ENCODE data around the gene TMEM202.

TMEM202 gene

GRCh38 chr15:72397796-72398588, at the start of gene TMEM202:
Gene TMEM202, plus strand, starts transcription at chr15:72398305. Its CDS starts 22 bp downstream, at chr15:72398327.
- Histone ChIP-seq H3K4me2 (ENCODE audit: low read depth, low read length) (no peak within 1 kb of the TSS), H3K79me2 (ENCODE audit: low read length) (no peaks in the 10 kb centered on the region), H3K4me3 (ENCODE audit: low read length) (no peak within 1 kb of the TSS), H3F3A (ENCODE audit: insufficient read depth, low read length) (no peaks in the 10 kb centered on the region), H3K27ac (ENCODE audit: low read length) (no peak within 1 kb of the TSS), H4K20me1 (ENCODE audit: insufficient read depth, low read length) (no peaks in the 10 kb centered on the region), H3K9me2 (replicated peaks; ENCODE audit: insufficient read depth, low read length) (no peaks in the 10 kb centered on the region), H3K27me3 (replicated peaks; ENCODE audit: insufficient read depth, low read length) (no peaks in the 10 kb centered on the region), H3K36me3 (replicated peaks; ENCODE audit: insufficient read depth, low read length) (no peaks in the 10 kb centered on the region), H3K4me1 (ENCODE audit: low read length) (no peaks in the 10 kb centered on the region), H2AFZ (ENCODE audit: low read length) (no peak within 1 kb of the TSS), H3K9ac (ENCODE audit: low read length) (no peak within 1 kb of the TSS), H3K9me3 (replicated peaks; ENCODE audit: insufficient read depth, low read length) (no peaks in the 10 kb centered on the region)
- no peak for DNase-seq
- TF ChIP-seq EZH2phosphoT487 (IDR thresholded peaks at IDR 0.05; ENCODE audit: low read length) (no peak), CTCF (IDR thresholded peaks at IDR 0.05; ENCODE audit: low read length) (no peak), EZH2 (optimal IDR thresholded peaks at IDR 0.05; ENCODE audit: low read depth, low read length) (no peak)

- Histone ChIP-seq H3K79me2 (ENCODE audit: low read length) (peaks cover 10% of the 10 kb centered on the region), H4K20me1 (ENCODE audit: insufficient read depth, low read length) (no peaks in the 10 kb centered on the region), H3K9ac (ENCODE audit: low read length) (no peak overlapping the region), H3K9me2 (replicated peaks; ENCODE audit: insufficient read depth, low read length) (no peaks in the 10 kb centered on the region), H3K27ac (ENCODE audit: low read length) (no peak overlapping the region), H2AFZ (ENCODE audit: low read length) (no peak overlapping the region), H3K4me1 (ENCODE audit: low read length) (no peaks in the 10 kb centered on the region), H3K27me3 (replicated peaks; ENCODE audit: insufficient read depth, low read length) (no peaks in the 10 kb centered on the region), H3F3A (ENCODE audit: insufficient read depth, low read length) (no peaks in the 10 kb centered on the region), H3K4me2 (ENCODE audit: low read depth, low read length) (no peak overlapping the region), H3K9me3 (replicated peaks; ENCODE audit: insufficient read depth, low read length) (no peaks in the 10 kb centered on the region), H3K4me3 (ENCODE audit: low read length) (no peak overlapping the region), H3K36me3 (replicated peaks; ENCODE audit: insufficient read depth, low read length) (no peaks in the 10 kb centered on the region; the same call in 1 of the 2 replicates)
- DNase-seq, result no peak
- TF ChIP-seq EZH2 (optimal IDR thresholded peaks at IDR 0.05; ENCODE audit: low read depth, low read length) (no peak), EZH2phosphoT487 (IDR thresholded peaks at IDR 0.05; ENCODE audit: low read length) (no peak), CTCF (IDR thresholded peaks at IDR 0.05; ENCODE audit: low read length) (no peak)
Measured at GRCh38 chr15:72353266-72353665, 44.8 kb upstream of the TMEM202 start.

GRCh38 chr15:72354496-72354895, 43.6 kb upstream of the TMEM202 start:
- no peak overlapping the region for H3K9ac ChIP-seq (ENCODE audit: low read length)
- H3K4me1 ChIP-seq (ENCODE audit: low read length), result no peaks in the 10 kb centered on the region
- no peak overlapping the region for H3K4me2 ChIP-seq (ENCODE audit: low read depth, low read length)
- H3K36me3 ChIP-seq (replicated peaks; ENCODE audit: insufficient read depth, low read length), result no peaks in the 10 kb centered on the region; the same call in 1 of the 2 replicates
- H4K20me1 ChIP-seq (ENCODE audit: insufficient read depth, low read length), result no peaks in the 10 kb centered on the region
- DNase-seq, result no peak
- TF ChIP-seq EZH2 (optimal IDR thresholded peaks at IDR 0.05; ENCODE audit: low read depth, low read length), result no peak
- TF ChIP-seq CTCF (IDR thresholded peaks at IDR 0.05; ENCODE audit: low read length), result no peak
- TF ChIP-seq EZH2phosphoT487 (IDR thresholded peaks at IDR 0.05; ENCODE audit: low read length), result no peak
- no peak overlapping the region for H3K27ac ChIP-seq (ENCODE audit: low read length)
- H3K9me2 ChIP-seq (replicated peaks; ENCODE audit: insufficient read depth, low read length), result no peaks in the 10 kb centered on the region
- H2AFZ ChIP-seq (ENCODE audit: low read length), result no peak overlapping the region
- H3F3A ChIP-seq (ENCODE audit: insufficient read depth, low read length), result no peaks in the 10 kb centered on the region
- H3K79me2 ChIP-seq (ENCODE audit: low read length), result peaks cover 21% of the 10 kb centered on the region
- H3K4me3 ChIP-seq (ENCODE audit: low read length), result no peak overlapping the region
- H3K9me3 ChIP-seq (replicated peaks; ENCODE audit: insufficient read depth, low read length), result no peaks in the 10 kb centered on the region
- H3K27me3 ChIP-seq (replicated peaks; ENCODE audit: insufficient read depth, low read length), result no peaks in the 10 kb centered on the region

All from MM.1S (cell line).